RWPE1 (cell line): ENCODE measurements around the gene SH2B2.
"Not testable (repeated sequence)": the region's sequence is repeated elsewhere in the genome, so short reads cannot be mapped to it uniquely, and the experiment has no call there.

ENCODE experiments used
- CTCF ChIA-PET: fragments of 350-600 bp; sonication (Branson Sonifier 250); formaldehyde crosslinking; extraction: SDS; loops from one replicate; lab custom pipeline; 2021; lab: Yijun Ruan, JAX
- POLR2A ChIA-PET: fragments of 400-600 bp; formaldehyde crosslinking; extraction: SDS; loops from one replicate; lab custom pipeline; 2020; ENCODE audit warnings: antibody characterized with exemption; ENCODE audit not compliant: low non-redundant PET; lab: Yijun Ruan, JAX
- DNase-seq: peaks from one replicate; pipeline ENCODE4 v3.0.0; 2012; ENCODE audit warnings: low spot score
- H3K27ac ChIP-seq: fragments of 450-650 bp; 2 replicates; pipeline ENCODE4 v1.5.1; 2017
- TF ChIP-seq, protein P1 (sequence below): fragments of 450-650 bp; conservative IDR thresholded peaks from 2 replicates; pipeline ENCODE4 v1.5.1; 2017; ENCODE audit warnings: low read depth, mild to moderate bottlenecking

The SH2B2 gene

DNA sequence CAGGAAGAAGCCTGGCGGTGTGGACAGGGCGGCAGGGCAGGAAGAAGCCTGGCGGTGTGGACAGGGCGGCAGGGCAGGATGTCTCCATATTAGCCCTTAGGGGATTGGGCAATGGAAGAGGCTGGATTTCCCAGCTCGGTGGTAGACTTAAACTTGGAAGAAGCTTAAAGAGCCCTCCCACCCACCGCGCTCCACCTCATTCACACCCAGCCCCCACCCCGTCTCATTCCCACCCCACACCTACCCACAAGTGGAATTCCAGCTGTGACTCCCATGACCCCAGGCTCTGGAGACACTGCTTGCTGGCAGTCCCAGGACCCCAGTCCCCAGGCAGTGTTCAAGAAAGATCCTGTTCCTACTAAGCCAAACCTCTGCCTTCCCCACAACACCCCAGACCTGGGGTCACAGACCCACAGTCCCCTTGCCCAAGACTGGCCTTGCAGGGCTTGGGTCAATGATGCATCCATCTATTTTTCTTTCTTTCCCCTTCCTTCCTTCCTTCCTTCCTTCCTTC is 35.6 kb downstream of the SH2B2 start:
- no peak for DNase-seq
- CTCF ChIA-PET = no interaction called here
- TF ChIP-seq, protein P1, sequence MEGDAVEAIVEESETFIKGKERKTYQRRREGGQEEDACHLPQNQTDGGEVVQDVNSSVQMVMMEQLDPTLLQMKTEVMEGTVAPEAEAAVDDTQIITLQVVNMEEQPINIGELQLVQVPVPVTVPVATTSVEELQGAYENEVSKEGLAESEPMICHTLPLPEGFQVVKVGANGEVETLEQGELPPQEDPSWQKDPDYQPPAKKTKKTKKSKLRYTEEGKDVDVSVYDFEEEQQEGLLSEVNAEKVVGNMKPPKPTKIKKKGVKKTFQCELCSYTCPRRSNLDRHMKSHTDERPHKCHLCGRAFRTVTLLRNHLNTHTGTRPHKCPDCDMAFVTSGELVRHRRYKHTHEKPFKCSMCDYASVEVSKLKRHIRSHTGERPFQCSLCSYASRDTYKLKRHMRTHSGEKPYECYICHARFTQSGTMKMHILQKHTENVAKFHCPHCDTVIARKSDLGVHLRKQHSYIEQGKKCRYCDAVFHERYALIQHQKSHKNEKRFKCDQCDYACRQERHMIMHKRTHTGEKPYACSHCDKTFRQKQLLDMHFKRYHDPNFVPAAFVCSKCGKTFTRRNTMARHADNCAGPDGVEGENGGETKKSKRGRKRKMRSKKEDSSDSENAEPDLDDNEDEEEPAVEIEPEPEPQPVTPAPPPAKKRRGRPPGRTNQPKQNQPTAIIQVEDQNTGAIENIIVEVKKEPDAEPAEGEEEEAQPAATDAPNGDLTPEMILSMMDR = no peak
- no peak overlapping the region for H3K27ac ChIP-seq
- POLR2A ChIA-PET = no interaction called here

DNA sequence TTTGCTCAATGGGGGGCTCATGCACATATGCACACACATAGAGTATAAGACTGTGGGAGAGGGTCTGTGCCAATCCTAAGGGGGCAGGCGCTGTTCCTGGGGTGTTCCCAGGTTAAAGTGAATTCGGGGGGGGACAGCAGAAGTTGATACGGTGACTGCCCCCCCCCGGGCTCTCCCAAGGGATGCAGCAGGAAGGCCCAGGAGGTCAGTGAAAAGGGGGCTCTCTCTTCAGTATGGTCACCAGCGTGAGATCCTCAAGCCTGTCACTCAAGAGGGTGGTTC is 37.2 kb downstream of the SH2B2 start:
- DNase-seq = no peak
- POLR2A ChIA-PET = no interaction called here

GRCh38 chr7:102325106-102325505 is 38.4 kb downstream of the SH2B2 start:
- H3K27ac ChIP-seq, DNase-seq, POLR2A ChIA-PET, CTCF ChIA-PET: not testable (repeated sequence)

More for the DNA sequence above, 37.2 kb downstream of the SH2B2 start:
- CTCF ChIA-PET = no interaction called here
- TF ChIP-seq, protein P1 = no peak
- no peak overlapping the region for H3K27ac ChIP-seq

GRCh38 chr7:102326157-102326889 is 39.7 kb downstream of the SH2B2 start:
- H3K27ac ChIP-seq = no peak overlapping the region
- ChIA-PET POLR2A (no interaction called here), CTCF (no interaction called here)
- TF ChIP-seq, protein P1 = no peak
- no peak for DNase-seq

DNA sequence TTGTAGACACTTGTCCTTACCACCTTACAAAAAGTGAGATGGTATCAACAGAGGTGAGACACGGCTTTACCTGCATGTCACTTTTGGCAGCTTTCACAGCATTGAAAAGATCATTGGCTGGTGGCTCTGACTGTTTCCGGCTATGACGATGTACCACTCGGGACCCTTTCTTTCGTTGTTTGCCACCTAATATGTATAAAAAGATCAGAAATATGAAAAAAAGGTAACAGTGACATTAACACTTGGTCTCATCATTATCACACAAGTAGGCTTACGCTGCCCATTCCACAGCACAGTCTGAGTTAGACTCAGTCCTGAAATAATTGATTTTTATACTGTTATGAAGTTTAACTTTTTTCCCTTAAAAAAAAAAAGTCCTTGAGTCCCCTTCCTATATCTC is 40.5 kb downstream of the SH2B2 start:
- DNase-seq, POLR2A ChIA-PET, H3K27ac ChIP-seq, CTCF ChIA-PET: not testable (repeated sequence)

GRCh38 chr7:102328863-102329262 is 42.2 kb downstream of the SH2B2 start:
- DNase-seq, CTCF ChIA-PET, POLR2A ChIA-PET, H3K27ac ChIP-seq: not testable (repeated sequence)

GRCh38 chr7:102329366-102329765 is 42.7 kb downstream of the SH2B2 start:
- CTCF ChIA-PET, POLR2A ChIA-PET, DNase-seq, H3K27ac ChIP-seq: not testable (repeated sequence)

GRCh38 chr7:102330666-102331460 is 44.2 kb downstream of the SH2B2 start:
- ChIA-PET POLR2A (interaction anchor here (0.6 kb wide), 1 partner anchor 12 kb away, joined by 5 read pairs; no protein-coding TSS in a partner anchor), CTCF (interaction anchor here (0.7 kb wide), 1 partner anchor 18 kb away, joined by 6 read pairs; no protein-coding TSS in a partner anchor)
- not testable (repeated sequence) for H3K27ac ChIP-seq, DNase-seq

DNA sequence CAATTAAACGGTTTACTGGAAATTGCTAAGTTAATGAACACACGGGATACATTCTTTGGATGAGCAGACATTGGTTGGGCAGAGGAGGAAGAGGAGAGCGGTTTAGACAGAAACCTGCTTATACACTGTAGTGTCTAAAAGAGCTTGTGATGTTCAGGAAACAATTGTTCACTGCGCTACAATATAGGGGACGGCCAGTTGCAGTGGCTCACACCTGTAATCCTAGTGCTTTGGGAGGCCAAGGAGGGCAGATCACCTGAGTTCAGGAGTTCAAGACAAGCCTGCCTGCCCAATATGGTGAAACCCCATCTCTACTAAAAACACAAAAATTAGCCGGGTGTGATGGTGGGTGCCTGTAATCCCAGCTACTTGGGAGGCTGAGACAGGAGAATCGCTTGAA is 48.9 kb downstream of the SH2B2 start:
- CTCF ChIA-PET, POLR2A ChIA-PET, H3K27ac ChIP-seq, DNase-seq: not testable (repeated sequence)

GRCh38 chr7:102337002-102337401 is 50.3 kb downstream of the SH2B2 start:
- H3K27ac ChIP-seq, CTCF ChIA-PET, POLR2A ChIA-PET, DNase-seq: not testable (repeated sequence)

DNA sequence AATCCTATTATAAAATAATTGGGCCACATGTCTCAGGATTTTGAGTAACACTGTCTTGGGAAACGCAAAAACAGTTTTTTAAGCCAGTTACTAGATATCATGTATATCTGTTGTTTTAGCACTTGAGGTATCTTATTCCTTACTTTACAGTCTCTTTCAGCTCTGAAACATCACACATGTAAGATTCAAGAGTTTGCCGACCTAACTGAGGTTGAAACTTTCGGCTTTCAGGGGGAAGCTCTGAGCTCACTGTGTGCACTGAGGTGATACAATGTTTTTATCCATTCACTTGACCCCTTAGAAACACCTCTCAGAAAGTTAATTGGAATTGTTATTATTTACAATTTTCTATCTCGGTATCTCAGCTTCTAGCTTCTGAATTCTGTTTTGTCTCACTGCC is 50.8 kb downstream of the SH2B2 start:
- DNase-seq, H3K27ac ChIP-seq, POLR2A ChIA-PET, CTCF ChIA-PET: not testable (repeated sequence)

DNA sequence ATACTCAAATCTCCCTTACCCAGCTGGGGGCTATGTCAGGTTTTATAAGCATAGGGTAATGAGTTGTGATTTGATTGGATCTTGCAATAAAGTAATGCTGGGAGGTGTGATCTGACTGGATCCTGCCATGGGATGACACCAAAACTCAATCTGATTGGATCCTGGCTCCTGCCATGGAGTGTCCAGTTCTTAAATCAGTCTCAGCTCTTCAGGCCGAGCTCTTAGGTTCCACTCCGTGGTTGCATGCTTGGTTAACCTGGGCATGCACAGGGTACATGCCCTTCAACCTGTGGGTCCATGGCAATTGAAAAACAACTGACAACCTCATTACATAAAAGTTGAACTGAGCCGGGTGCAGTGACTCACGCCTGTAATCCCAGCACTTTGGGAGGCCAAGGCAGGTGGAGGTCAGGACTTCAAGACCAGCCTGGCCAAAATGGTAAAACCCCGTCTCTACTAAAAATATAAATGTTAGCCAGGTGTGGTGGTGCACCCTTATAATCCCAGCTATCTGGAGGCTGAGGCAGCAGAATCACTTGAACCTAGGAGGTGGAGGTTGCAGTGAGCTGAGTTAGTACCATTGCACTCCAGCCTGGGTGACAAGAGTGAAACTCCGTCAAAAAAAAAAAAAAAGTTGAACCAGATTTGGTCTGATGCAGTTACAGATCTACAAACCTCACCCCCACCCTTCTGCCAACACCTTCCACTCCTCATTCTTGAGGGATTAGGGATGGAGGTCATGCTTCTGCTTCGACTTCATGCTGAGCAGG is 54.1 kb downstream of the SH2B2 start:
- DNase-seq, H3K27ac ChIP-seq, CTCF ChIA-PET: not testable (repeated sequence)

GRCh38 chr7:102346983-102347382 is 60.3 kb downstream of the SH2B2 start:
- POLR2A ChIA-PET, CTCF ChIA-PET, DNase-seq: not testable (repeated sequence)

More for the DNA sequence above, 54.1 kb downstream of the SH2B2 start:
- POLR2A ChIA-PET = not testable (repeated sequence)

More at GRCh38 chr7:102346983-102347382, 60.3 kb downstream of the SH2B2 start:
- not testable (repeated sequence) for H3K27ac ChIP-seq
